GM18907 (cell line): Measurements from ENCODE around the gene PRKCD.

Experiments used
- ATAC-seq: cut with Tn5 transposase; IDR thresholded peaks from one replicate; pipeline ENCODE4 v1.9.1; 2021; ENCODE audit warnings: mild to moderate bottlenecking, moderate library complexity; ENCODE audit not compliant: unreplicated experiment

Gene PRKCD

GRCh38 chr3:53160660-53161449, at the start of gene PRKCD:
PRKCD (plus strand) TSS chr3:53161209; CDS start chr3:53178423, 17,214 bp downstream.
- ATAC-seq, result peak; percentile 61

GRCh38 chr3:53111822-53112221, 49.2 kb upstream of the PRKCD start:
- no peak for ATAC-seq

GRCh38 chr3:53113293-53114010, 47.6 kb upstream of the PRKCD start:
- ATAC-seq, result no peak

- ATAC-seq, result peak; percentile 63
These were observed 47.0 kb upstream of the PRKCD start for GRCh38 chr3:53114011-53114400.

GRCh38 chr3:53114412-53115074, 46.5 kb upstream of the PRKCD start:
- ATAC-seq, result no peak

GRCh38 chr3:53116956-53117355, 44.1 kb upstream of the PRKCD start:
- ATAC-seq, result no peak

GRCh38 chr3:53120336-53120735, 40.7 kb upstream of the PRKCD start:
- ATAC-seq, result no peak

- ATAC-seq, result no peak
These were observed 38.6 kb upstream of the PRKCD start for GRCh38 chr3:53122255-53122932.

- ATAC-seq, result no peak
These were observed 38.1 kb upstream of the PRKCD start for GRCh38 chr3:53122933-53123305.

GRCh38 chr3:53123510-53123909, 37.5 kb upstream of the PRKCD start:
- no peak for ATAC-seq

GRCh38 chr3:53123953-53124352, 37.1 kb upstream of the PRKCD start:
- no peak for ATAC-seq

GRCh38 chr3:53126601-53127000, 34.4 kb upstream of the PRKCD start:
- no peak for ATAC-seq

GRCh38 chr3:53129344-53129743, 31.7 kb upstream of the PRKCD start:
- ATAC-seq, result no peak

- peak; percentile 80 for ATAC-seq
These were observed 30.6 kb upstream of the PRKCD start, which contains the start of gene RFT1 for GRCh38 chr3:53130179-53131061. RFT1 (minus strand) TSS chr3:53130435; CDS start chr3:53130400, 35 bp downstream.

- ATAC-seq, result no peak
These were observed 29.9 kb upstream of the PRKCD start for GRCh38 chr3:53131096-53131495.

- ATAC-seq, result no peak
These were observed 28.7 kb upstream of the PRKCD start for GRCh38 chr3:53132347-53132746.

- peak; percentile 44 for ATAC-seq
These were observed 26.3 kb upstream of the PRKCD start for GRCh38 chr3:53134631-53135232.

GRCh38 chr3:53137221-53137620, 23.8 kb upstream of the PRKCD start:
- ATAC-seq, result no peak

GRCh38 chr3:53137835-53138446, 23.1 kb upstream of the PRKCD start:
- ATAC-seq, result no peak
